ENCODE data around the gene LEO1.

DNA sequence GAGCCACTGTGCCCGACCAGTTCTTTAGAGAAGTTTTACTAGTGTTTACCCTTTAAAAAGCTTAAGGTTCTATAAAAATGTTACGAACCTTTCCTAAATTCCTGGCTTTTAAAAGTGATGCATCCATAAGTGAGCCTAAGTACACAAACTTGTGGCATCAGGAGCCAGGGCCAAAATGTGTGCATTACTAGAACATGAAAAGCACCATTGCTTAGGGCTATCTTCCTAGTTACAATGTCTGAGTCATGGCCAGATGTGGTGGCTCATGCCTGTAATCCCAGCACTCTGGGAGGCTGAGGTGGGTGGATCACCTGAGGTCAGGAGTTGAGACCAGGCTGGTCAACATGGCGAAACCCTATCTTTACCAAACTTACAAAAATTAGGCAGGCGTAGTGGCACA lies 39.9 kb downstream of the LEO1 start:
- TF ChIP-seq, protein P1, sequence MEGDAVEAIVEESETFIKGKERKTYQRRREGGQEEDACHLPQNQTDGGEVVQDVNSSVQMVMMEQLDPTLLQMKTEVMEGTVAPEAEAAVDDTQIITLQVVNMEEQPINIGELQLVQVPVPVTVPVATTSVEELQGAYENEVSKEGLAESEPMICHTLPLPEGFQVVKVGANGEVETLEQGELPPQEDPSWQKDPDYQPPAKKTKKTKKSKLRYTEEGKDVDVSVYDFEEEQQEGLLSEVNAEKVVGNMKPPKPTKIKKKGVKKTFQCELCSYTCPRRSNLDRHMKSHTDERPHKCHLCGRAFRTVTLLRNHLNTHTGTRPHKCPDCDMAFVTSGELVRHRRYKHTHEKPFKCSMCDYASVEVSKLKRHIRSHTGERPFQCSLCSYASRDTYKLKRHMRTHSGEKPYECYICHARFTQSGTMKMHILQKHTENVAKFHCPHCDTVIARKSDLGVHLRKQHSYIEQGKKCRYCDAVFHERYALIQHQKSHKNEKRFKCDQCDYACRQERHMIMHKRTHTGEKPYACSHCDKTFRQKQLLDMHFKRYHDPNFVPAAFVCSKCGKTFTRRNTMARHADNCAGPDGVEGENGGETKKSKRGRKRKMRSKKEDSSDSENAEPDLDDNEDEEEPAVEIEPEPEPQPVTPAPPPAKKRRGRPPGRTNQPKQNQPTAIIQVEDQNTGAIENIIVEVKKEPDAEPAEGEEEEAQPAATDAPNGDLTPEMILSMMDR (IDR thresholded peaks at IDR 0.05; ENCODE audit: insufficient read depth, low read length) = no peak
- no peak for TF ChIP-seq POLR2AphosphoS5 (IDR thresholded peaks at IDR 0.05; ENCODE audit: low read depth)
- TF ChIP-seq, protein P2, sequence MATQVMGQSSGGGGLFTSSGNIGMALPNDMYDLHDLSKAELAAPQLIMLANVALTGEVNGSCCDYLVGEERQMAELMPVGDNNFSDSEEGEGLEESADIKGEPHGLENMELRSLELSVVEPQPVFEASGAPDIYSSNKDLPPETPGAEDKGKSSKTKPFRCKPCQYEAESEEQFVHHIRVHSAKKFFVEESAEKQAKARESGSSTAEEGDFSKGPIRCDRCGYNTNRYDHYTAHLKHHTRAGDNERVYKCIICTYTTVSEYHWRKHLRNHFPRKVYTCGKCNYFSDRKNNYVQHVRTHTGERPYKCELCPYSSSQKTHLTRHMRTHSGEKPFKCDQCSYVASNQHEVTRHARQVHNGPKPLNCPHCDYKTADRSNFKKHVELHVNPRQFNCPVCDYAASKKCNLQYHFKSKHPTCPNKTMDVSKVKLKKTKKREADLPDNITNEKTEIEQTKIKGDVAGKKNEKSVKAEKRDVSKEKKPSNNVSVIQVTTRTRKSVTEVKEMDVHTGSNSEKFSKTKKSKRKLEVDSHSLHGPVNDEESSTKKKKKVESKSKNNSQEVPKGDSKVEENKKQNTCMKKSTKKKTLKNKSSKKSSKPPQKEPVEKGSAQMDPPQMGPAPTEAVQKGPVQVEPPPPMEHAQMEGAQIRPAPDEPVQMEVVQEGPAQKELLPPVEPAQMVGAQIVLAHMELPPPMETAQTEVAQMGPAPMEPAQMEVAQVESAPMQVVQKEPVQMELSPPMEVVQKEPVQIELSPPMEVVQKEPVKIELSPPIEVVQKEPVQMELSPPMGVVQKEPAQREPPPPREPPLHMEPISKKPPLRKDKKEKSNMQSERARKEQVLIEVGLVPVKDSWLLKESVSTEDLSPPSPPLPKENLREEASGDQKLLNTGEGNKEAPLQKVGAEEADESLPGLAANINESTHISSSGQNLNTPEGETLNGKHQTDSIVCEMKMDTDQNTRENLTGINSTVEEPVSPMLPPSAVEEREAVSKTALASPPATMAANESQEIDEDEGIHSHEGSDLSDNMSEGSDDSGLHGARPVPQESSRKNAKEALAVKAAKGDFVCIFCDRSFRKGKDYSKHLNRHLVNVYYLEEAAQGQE (IDR thresholded peaks at IDR 0.05; ENCODE audit: insufficient replicate concordance, low read depth) = no peak
